Activated CD8-positive, alpha-beta T cell treated with anti-CD3 and anti-CD28 coated beads, Interleukin-2, amount 10 ng/mL, durations not matched to agents 7 days and 5 days (primary cell): Measurements from ENCODE around the gene TOB2. TPM values are rescaled to one million over a fixed set of nuclear protein-coding genes. Genes with fewer than 3 reads are reported as not detected.

Experiments
- ATAC-seq: fragments of 150-1000 bp; cut with Tn5 transposase; one replicate; pipeline ENCODE4 v1.10.0; 2021; ENCODE audit warnings: moderate library complexity
- CTCF ChIA-PET: fragments of 350-600 bp; sonication (Branson Sonifier 250); formaldehyde crosslinking; loops from one replicate; lab custom pipeline; 2021; ENCODE audit warnings: antibody characterized with exemption; lab: Charles Lee
- POLR2A ChIA-PET: fragments of 350-600 bp; sonication (Branson Sonifier 250); formaldehyde crosslinking; loops from one replicate; lab custom pipeline; 2021; ENCODE audit warnings: antibody characterized with exemption; lab: Charles Lee
- DNase-seq: peaks from one replicate; pipeline ENCODE4 v3.0.0-alpha.2; 2020
- H3K27ac Mint-ChIP-seq: one replicate; pipeline ENCODE4 v1.8.0; 2021; ENCODE audit warnings: mild to moderate bottlenecking, mixed read lengths
- H3K27me3 Mint-ChIP-seq: one replicate; pipeline ENCODE4 v1.8.0; 2021; ENCODE audit warnings: low read depth, mixed read lengths
- H3K36me3 Mint-ChIP-seq: one replicate; pipeline ENCODE4 v1.8.0; 2021; ENCODE audit warnings: low read depth, mixed read lengths
- H3K4me1 Mint-ChIP-seq: one replicate; pipeline ENCODE4 v1.8.0; 2021; ENCODE audit warnings: low read depth, mixed read lengths
- H3K4me3 Mint-ChIP-seq: one replicate; pipeline ENCODE4 v1.8.0; 2021; ENCODE audit warnings: mild to moderate bottlenecking, mixed read lengths
- H3K9me3 Mint-ChIP-seq: one replicate; pipeline ENCODE4 v1.8.0; 2022; ENCODE audit warnings: mixed read lengths; ENCODE audit not compliant: insufficient read depth
- total RNA-seq, 2 experiments: library from RNA; stranded (reverse); gene quantifications; one replicate each; pipeline ENCODE4 v1.2.3, GENCODE V29; 2021

The TOB2 gene
- total RNA-seq, 2 experiments from 2014 or later: 33.2 to 33.6 TPM

DNA sequence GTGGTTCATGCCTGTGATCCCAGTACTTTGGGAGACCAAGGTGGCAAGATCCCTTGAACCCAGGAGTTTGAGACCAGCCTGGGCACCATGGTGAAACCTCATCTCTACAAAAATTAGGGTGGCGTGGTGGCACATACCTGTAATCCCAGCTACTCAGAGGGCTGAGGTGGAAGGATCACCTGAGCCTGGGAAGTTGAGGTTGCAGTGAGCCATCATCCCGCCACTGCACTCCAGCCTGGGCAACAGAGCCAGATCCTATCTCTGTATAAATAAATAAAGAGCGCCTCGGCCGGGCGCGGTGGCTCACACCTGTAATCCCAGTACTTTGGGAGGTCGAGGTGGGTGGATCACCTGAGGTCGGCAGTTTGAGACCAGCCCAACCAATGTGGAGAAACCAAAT lies 27.9 kb downstream of the TOB2 start:
- Mint-ChIP-seq H3K27me3 (no peaks in the 10 kb centered on the region), H3K27ac (no peak overlapping the region), H3K36me3 (peaks cover 14% of the 10 kb centered on the region), H3K9me3 (no peaks in the 10 kb centered on the region), H3K4me3 (no peak overlapping the region), H3K4me1 (peaks cover 15% of the 10 kb centered on the region)
- ATAC-seq (no peak), DNase-seq (no peak)
- POLR2A ChIA-PET: no interaction called here
- CTCF ChIA-PET: interaction anchor here (2.8 kb wide), 1 partner anchor 15 kb away, joined by 13 read pairs; no protein-coding TSS in a partner anchor

DNA sequence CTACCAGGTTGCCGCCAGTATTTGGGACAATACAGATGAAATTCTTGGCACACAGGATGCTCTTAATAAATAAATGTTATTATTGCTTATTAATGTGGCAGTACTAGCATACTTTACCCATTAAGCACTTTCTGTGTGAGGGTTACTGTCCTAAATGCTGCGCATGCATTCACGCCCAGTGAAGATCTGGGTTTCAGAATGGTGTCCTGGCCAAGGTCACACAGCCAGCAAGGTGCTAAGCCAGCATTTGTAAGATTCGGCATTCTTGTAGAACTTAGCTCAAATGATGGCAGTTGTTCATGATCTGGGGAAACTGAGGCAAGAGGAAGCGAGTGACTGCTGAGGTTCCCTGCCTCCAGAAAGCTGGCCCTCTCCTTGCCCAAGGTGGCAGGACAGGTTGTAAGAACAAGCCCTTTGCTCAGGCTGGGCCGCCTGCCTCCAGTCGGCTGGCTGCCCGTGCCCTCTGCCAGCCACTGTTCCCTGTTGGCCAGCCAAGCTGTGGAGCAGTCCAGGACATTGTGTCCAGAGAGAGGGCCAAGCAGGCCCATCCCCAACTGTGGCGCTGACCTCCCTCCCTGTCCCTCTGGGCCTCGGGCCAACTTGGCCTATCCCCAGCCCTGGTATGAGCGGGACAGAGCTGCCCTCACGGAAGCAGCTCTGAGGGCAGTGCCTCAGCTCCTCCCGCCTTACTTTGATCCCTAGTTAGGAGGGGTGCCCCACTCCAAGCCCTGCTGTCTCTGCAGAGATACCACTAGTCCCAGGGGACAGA lies 28.8 kb downstream of the TOB2 start:
- H3K4me1 Mint-ChIP-seq: peaks cover 15% of the 10 kb centered on the region
- H3K9me3 Mint-ChIP-seq: no peaks in the 10 kb centered on the region
- H3K27me3 Mint-ChIP-seq: no peaks in the 10 kb centered on the region
- POLR2A ChIA-PET: interaction anchor here (1.2 to 1.7 kb wide), 2 partner anchors 29 to 51 kb away, joined by 4 to 5 read pairs; partner anchors contain the start of genes ACO2, PHF5A and TOB2
- DNase-seq: no peak
- H3K4me3 Mint-ChIP-seq: no peak overlapping the region
- H3K36me3 Mint-ChIP-seq: peaks cover 13% of the 10 kb centered on the region
- no peak for ATAC-seq
- no peak overlapping the region for H3K27ac Mint-ChIP-seq
- CTCF ChIA-PET: interaction anchor here (2.8 kb wide), 1 partner anchor 14 kb away, joined by 13 read pairs; no protein-coding TSS in a partner anchor

DNA sequence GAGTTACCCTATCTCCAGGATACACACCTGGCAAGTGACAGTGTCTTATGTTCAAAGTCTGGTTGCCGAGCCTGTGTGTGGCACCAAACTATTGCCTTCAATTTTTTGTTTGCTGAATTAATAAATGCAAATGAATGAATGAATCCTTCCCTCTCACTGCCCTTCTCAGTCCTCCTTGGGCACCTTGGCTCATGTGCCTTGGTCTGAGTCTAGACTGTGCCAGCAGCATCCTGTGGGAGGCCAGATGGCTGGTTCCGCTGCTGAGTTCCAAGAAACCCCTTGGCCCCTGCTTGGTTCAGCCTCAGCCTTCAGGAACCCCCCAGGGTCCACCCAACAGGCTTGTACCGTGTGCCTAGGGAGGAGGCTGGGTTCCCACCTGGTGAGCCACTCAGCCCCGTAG lies 31.0 kb downstream of the TOB2 start:
- Mint-ChIP-seq H3K4me1 (peaks cover 33% of the 10 kb centered on the region), H3K36me3 (peaks cover 10% of the 10 kb centered on the region), H3K27ac (peak overlapping the region; percentile 64), H3K4me3 (peak overlapping the region; percentile 98), H3K27me3 (no peaks in the 10 kb centered on the region), H3K9me3 (no peaks in the 10 kb centered on the region)
- ChIA-PET CTCF (no interaction called here), POLR2A (no interaction called here)
- no peak for DNase-seq
- no peak for ATAC-seq

DNA sequence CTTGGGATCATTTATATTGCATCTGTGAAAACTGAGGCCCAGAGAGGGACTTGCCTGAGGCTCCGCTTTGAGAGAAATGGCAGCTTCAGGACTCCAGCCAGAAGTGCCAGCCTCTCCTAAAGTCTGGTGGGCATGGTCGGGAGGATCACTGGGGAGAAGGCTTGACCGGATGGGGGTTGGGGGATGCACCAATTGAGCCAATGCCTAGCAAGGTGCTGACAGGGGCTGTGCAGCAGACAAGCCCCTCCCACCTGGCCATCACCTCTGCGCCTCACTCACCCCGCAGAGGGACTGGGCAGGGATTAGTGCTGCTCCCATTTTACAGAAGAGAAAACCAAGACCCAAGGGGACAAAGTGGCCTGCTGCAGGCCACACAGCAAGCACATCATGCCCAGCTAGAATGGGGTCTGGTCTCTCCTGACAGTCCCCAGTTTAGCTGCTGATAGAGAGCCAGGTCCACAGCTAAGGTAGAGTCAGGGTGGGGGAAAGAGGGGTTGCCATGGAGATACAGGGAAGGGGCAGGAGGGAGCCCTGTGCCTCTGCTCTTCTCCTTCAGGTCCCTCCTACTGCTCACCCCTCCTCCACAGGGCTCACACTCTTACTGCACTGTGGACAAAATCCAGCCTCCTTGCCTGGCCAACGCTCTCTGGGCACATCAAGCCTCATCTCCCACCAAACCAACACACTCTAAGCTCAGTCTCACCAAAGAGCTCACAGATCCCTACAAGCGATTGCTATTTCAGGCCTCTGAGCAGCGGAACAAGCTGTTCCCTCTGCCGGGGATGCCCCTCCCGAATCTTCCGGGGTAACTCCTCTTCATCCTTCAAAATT lies 35.4 kb downstream of the TOB2 start:
- ATAC-seq (no peak), DNase-seq (no peak)
- POLR2A ChIA-PET: interaction anchor here (0.5 to 1.5 kb wide), 5 partner anchors 15 to 210 kb away, joined by 3 to 5 read pairs (median 4); partner anchors contain the start of gene RANGAP1
- Mint-ChIP-seq H3K4me3 (peak overlapping the region; percentile 33), H3K4me1 (peaks cover 35% of the 10 kb centered on the region), H3K9me3 (no peaks in the 10 kb centered on the region), H3K27me3 (no peaks in the 10 kb centered on the region), H3K36me3 (peaks cover 10% of the 10 kb centered on the region), H3K27ac (peak overlapping the region; percentile 84)
- CTCF ChIA-PET: interaction anchor here (1.3 to 2.8 kb wide), 6 partner anchors 30 to 451 kb away, joined by 3 to 11 read pairs (median 6); partner anchors contain the start of genes ACO2, PHF5A and TEF

GRCh38 chr22:41410311-41410751 lies 36.3 kb downstream of the TOB2 start:
- Mint-ChIP-seq H3K27ac (peak overlapping the region; percentile 67), H3K4me3 (no peak overlapping the region), H3K4me1 (peaks cover 34% of the 10 kb centered on the region), H3K9me3 (no peaks in the 10 kb centered on the region), H3K36me3 (peaks cover 6% of the 10 kb centered on the region), H3K27me3 (no peaks in the 10 kb centered on the region)
- no peak for DNase-seq
- ChIA-PET CTCF (interaction anchor here (1.1 to 2.8 kb wide), 4 partner anchors 36 to 123 kb away, joined by 3 to 11 read pairs (median 6); partner anchors contain the start of gene TOB2), POLR2A (no interaction called here)
- no peak for ATAC-seq

- no peak overlapping the region for H3K27ac Mint-ChIP-seq
- H3K4me1 Mint-ChIP-seq: peaks cover 34% of the 10 kb centered on the region
- ChIA-PET POLR2A (no interaction called here), CTCF (interaction anchor here (0.8 kb wide), 1 partner anchor 92 kb away, joined by 3 read pairs; no protein-coding TSS in a partner anchor)
- DNase-seq: no peak
- no peaks in the 10 kb centered on the region for H3K36me3 Mint-ChIP-seq
- H3K27me3 Mint-ChIP-seq: no peaks in the 10 kb centered on the region
- H3K4me3 Mint-ChIP-seq: no peak overlapping the region
- H3K9me3 Mint-ChIP-seq: no peaks in the 10 kb centered on the region
- ATAC-seq: no peak
Measured at GRCh38 chr22:41408665-41409064, 37.9 kb downstream of the TOB2 start.

- ATAC-seq (no peak), DNase-seq (no peak)
- Mint-ChIP-seq H3K36me3 (no peaks in the 10 kb centered on the region), H3K4me3 (no peak overlapping the region), H3K27ac (no peak overlapping the region), H3K27me3 (no peaks in the 10 kb centered on the region), H3K4me1 (peaks cover 32% of the 10 kb centered on the region), H3K9me3 (no peaks in the 10 kb centered on the region)
- ChIA-PET POLR2A (interaction anchor here (1.5 kb wide), 1 partner anchor 39 kb away, joined by 5 read pairs; the partner anchor contains the start of gene TOB2), CTCF (interaction anchor here (1.1 to 10.1 kb wide), 2 partner anchors 62 to 118 kb away, joined by 3 to 129 read pairs; partner anchors contain the start of gene ACO2)
Measured at GRCh38 chr22:41407433-41407832, 39.2 kb downstream of the TOB2 start.

DNA sequence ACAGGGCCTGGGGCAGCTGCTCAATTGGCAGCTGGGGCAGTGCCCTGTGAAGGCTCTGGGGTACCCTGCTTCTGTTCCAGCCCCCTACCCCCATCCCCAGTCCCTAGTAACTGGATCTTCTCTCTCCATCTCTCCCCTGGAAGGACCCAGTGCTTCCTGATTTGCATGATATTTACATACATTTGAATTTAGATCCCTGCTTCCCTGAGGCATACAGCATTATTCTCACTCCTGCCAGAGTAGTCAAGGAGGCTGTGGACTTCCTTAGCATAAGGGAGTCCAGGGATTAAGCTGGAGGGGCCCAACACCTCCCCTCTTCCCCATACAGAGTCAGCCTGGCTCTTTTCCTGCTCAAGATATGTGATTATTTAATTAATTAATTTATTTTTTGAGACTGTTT lies 40.2 kb downstream of the TOB2 start:
- ChIA-PET POLR2A (interaction anchor here (1.5 kb wide), 1 partner anchor 40 kb away, joined by 5 read pairs; the partner anchor contains the start of gene TOB2), CTCF (interaction anchor here (1.1 to 10.1 kb wide), 2 partner anchors 63 to 119 kb away, joined by 3 to 129 read pairs; partner anchors contain the start of gene ACO2)
- no peak for DNase-seq
- no peaks in the 10 kb centered on the region for H3K27me3 Mint-ChIP-seq
- no peak overlapping the region for H3K27ac Mint-ChIP-seq
- H3K4me1 Mint-ChIP-seq: peaks cover 23% of the 10 kb centered on the region
- no peaks in the 10 kb centered on the region for H3K36me3 Mint-ChIP-seq
- no peak overlapping the region for H3K4me3 Mint-ChIP-seq
- no peaks in the 10 kb centered on the region for H3K9me3 Mint-ChIP-seq
- ATAC-seq: no peak

DNA sequence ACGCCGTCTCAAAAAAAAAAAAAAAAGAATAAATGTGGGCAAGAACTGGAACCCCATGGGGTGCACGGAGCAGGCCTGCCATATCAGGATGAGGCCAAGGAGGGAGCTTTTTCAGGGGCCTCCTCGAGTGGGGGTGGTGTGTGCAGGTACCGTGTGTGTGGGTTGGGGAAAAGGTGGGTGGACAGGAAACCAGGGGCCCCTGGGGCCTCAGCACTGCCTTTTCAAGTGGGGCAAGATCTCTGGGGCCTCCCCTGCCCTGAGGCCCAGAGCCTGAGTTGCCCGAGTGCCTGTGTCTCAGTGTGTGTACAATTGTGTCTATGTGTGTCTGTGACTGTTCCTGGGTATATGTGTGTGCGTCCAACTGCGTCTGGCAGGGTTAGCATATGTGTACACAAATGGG lies 41.0 kb downstream of the TOB2 start:
- H3K27me3 Mint-ChIP-seq: no peaks in the 10 kb centered on the region
- no peaks in the 10 kb centered on the region for H3K36me3 Mint-ChIP-seq
- H3K27ac Mint-ChIP-seq: peak overlapping the region; percentile 61
- H3K9me3 Mint-ChIP-seq: no peaks in the 10 kb centered on the region
- ChIA-PET POLR2A (interaction anchor here (0.6 kb wide), 1 partner anchor 42 kb away, joined by 3 read pairs; no protein-coding TSS in a partner anchor), CTCF (interaction anchor here (2.3 to 10.1 kb wide), 4 partner anchors 40 to 120 kb away, joined by 25 to 129 read pairs (median 49); partner anchors contain the start of gene TOB2)
- H3K4me1 Mint-ChIP-seq: peaks cover 18% of the 10 kb centered on the region
- no peak overlapping the region for H3K4me3 Mint-ChIP-seq
- ATAC-seq (no peak), DNase-seq (no peak)

DNA sequence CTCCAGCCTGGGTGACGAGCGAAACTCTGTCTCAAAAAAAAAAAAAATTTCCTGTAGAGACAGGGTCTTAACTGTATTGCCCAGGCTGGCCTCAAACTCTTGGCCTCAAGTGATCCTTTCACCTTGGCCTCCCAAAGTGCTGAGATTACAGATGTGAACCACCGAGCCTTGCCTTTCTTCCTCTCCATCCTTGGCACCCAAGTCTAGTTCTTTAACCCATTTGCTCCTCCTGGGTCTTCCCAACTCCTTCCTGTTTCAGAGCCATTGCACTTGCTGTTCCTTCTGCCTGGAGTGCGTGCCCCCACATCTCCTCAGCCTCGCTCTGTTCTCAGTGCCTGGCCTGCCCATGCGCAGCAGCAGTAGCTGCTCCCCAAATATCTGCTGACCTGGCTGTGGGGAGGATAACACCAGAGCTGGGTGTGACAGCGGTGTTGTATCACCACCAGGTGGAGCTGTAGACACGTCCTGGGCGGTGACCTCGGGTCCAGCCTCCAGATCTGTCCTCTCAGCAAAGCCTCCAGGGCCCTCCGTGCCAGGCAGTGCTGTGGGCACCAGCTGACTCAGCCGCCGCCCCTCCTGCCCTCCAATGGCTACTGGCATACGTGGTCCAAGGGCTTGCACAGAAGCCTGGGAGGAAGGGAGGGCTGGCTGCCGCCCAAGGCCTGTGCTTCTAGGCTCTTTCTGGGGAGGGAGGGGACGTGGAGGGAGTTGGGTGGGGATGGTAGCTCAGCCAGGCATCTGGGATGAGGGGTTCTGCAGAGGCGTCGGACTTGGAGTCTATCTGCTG lies 42.9 kb downstream of the TOB2 start:
- POLR2A ChIA-PET: interaction anchor here (0.6 to 2.8 kb wide), 10 partner anchors 22 to 414 kb away, joined by 3 to 15 read pairs (median 3); partner anchors contain the start of genes ACO2, PHF5A, RANGAP1 and TEF
- Mint-ChIP-seq H3K4me3 (no peak overlapping the region), H3K9me3 (no peaks in the 10 kb centered on the region), H3K27me3 (no peaks in the 10 kb centered on the region), H3K4me1 (peaks cover 15% of the 10 kb centered on the region), H3K27ac (peak overlapping the region; percentile 35), H3K36me3 (no peaks in the 10 kb centered on the region)
- ATAC-seq (peak; percentile 99), DNase-seq (peak; percentile 91)
- CTCF ChIA-PET: interaction anchor here (0.6 to 10.1 kb wide), 46 partner anchors 9 to 481 kb away, joined by 3 to 129 read pairs (median 4); partner anchors contain the start of genes ACO2, PHF5A, PMM1 and POLR3H
